ENCODE results near the gene PCDH12.

The PCDH12 gene

GRCh38 chr5:141950207-141951005, 7.6 kb downstream of the PCDH12 start:
- TF ChIP-seq CREB1 (IDR thresholded peaks at IDR 0.05; ENCODE audit: low read depth) (no peak), TAF1 (IDR thresholded peaks at IDR 0.05; ENCODE audit: low read depth) (no peak), REST (IDR thresholded peaks at IDR 0.05; ENCODE audit: low read depth) (no peak), ZBTB7A (IDR thresholded peaks at IDR 0.05; ENCODE audit: low read depth) (no peak), NFIC (IDR thresholded peaks at IDR 0.05) (no peak), EGR1 (IDR thresholded peaks at IDR 0.05) (no peak), FOXM1 (IDR thresholded peaks at IDR 0.05; ENCODE audit: borderline replicate concordance, low read depth) (no peak), TCF12 (IDR thresholded peaks at IDR 0.05; ENCODE audit: low read depth) (no peak), TEAD4 (IDR thresholded peaks at IDR 0.05) (no peak), EP300 (IDR thresholded peaks at IDR 0.05; ENCODE audit: borderline replicate concordance) (no peak), USF1 (IDR thresholded peaks at IDR 0.05) (no peak), CEBPB (IDR thresholded peaks at IDR 0.05) (no peak), MAX (IDR thresholded peaks at IDR 0.05) (no peak), RAD21 (IDR thresholded peaks at IDR 0.05; ENCODE audit: low read depth) (no peak), YY1 (IDR thresholded peaks at IDR 0.05; ENCODE audit: low read depth) (no peak)

GRCh38 chr5:141949511-141949910, 8.5 kb downstream of the PCDH12 start:
- TF ChIP-seq USF1 (IDR thresholded peaks at IDR 0.05) (no peak), CREB1 (IDR thresholded peaks at IDR 0.05; ENCODE audit: low read depth) (no peak), EP300 (IDR thresholded peaks at IDR 0.05; ENCODE audit: borderline replicate concordance) (no peak), NFIC (IDR thresholded peaks at IDR 0.05) (no peak), YY1 (IDR thresholded peaks at IDR 0.05; ENCODE audit: low read depth) (no peak), ZBTB7A (IDR thresholded peaks at IDR 0.05; ENCODE audit: low read depth) (no peak), FOXM1 (IDR thresholded peaks at IDR 0.05; ENCODE audit: borderline replicate concordance, low read depth) (no peak), TEAD4 (IDR thresholded peaks at IDR 0.05) (no peak)

GRCh38 chr5:141948812-141949211, 9.2 kb downstream of the PCDH12 start:
- TF ChIP-seq YY1 (IDR thresholded peaks at IDR 0.05; ENCODE audit: low read depth) = no peak
- no peak for TF ChIP-seq TCF12 (IDR thresholded peaks at IDR 0.05; ENCODE audit: low read depth)
- TF ChIP-seq CEBPB (IDR thresholded peaks at IDR 0.05) = no peak
- no peak for TF ChIP-seq RAD21 (IDR thresholded peaks at IDR 0.05; ENCODE audit: low read depth)
- TF ChIP-seq EP300 (IDR thresholded peaks at IDR 0.05; ENCODE audit: borderline replicate concordance) = no peak
- no peak for TF ChIP-seq CREB1 (IDR thresholded peaks at IDR 0.05; ENCODE audit: low read depth)
- TF ChIP-seq TAF1 (IDR thresholded peaks at IDR 0.05; ENCODE audit: low read depth) = no peak
- TF ChIP-seq USF1 (IDR thresholded peaks at IDR 0.05) = no peak
- no peak for TF ChIP-seq TEAD4 (IDR thresholded peaks at IDR 0.05)
- no peak for TF ChIP-seq NFIC (IDR thresholded peaks at IDR 0.05)
- no peak for TF ChIP-seq ZBTB7A (IDR thresholded peaks at IDR 0.05; ENCODE audit: low read depth)
- TF ChIP-seq MAX (IDR thresholded peaks at IDR 0.05) = no peak
- TF ChIP-seq REST (IDR thresholded peaks at IDR 0.05; ENCODE audit: low read depth) = no peak
- no peak for TF ChIP-seq FOXM1 (IDR thresholded peaks at IDR 0.05; ENCODE audit: borderline replicate concordance, low read depth)
- TF ChIP-seq EGR1 (IDR thresholded peaks at IDR 0.05) = no peak

- no peak for TF ChIP-seq TCF12 (IDR thresholded peaks at IDR 0.05; ENCODE audit: low read depth)
- TF ChIP-seq NFIC (IDR thresholded peaks at IDR 0.05) = no peak
- TF ChIP-seq FOXM1 (IDR thresholded peaks at IDR 0.05; ENCODE audit: borderline replicate concordance, low read depth) = no peak
- TF ChIP-seq REST (IDR thresholded peaks at IDR 0.05; ENCODE audit: low read depth) = no peak
- TF ChIP-seq EP300 (IDR thresholded peaks at IDR 0.05; ENCODE audit: borderline replicate concordance) = no peak
- no peak for TF ChIP-seq CEBPB (IDR thresholded peaks at IDR 0.05)
- TF ChIP-seq USF1 (IDR thresholded peaks at IDR 0.05) = no peak
- TF ChIP-seq ZBTB7A (IDR thresholded peaks at IDR 0.05; ENCODE audit: low read depth) = no peak
- TF ChIP-seq CREB1 (IDR thresholded peaks at IDR 0.05; ENCODE audit: low read depth) = no peak
- no peak for TF ChIP-seq TAF1 (IDR thresholded peaks at IDR 0.05; ENCODE audit: low read depth)
- TF ChIP-seq EGR1 (IDR thresholded peaks at IDR 0.05) = no peak
- TF ChIP-seq RAD21 (IDR thresholded peaks at IDR 0.05; ENCODE audit: low read depth) = no peak
- TF ChIP-seq YY1 (IDR thresholded peaks at IDR 0.05; ENCODE audit: low read depth) = no peak
- TF ChIP-seq MAX (IDR thresholded peaks at IDR 0.05) = no peak
- TF ChIP-seq TEAD4 (IDR thresholded peaks at IDR 0.05) = no peak
Observed at GRCh38 chr5:141947316-141947715, 10.7 kb downstream of the PCDH12 start.

Measured in Ishikawa (cell line).